Measurements from ENCODE around the gene SYNGR4.
A peak's percentile ranks its signal among the peaks of the same experiment; 100 is the strongest.
"Not testable (repeated sequence)": the region's sequence is repeated elsewhere in the genome, so short reads cannot be mapped to it uniquely, and the experiment has no call there.

SYNGR4 gene

GRCh38 chr19:48371771-48372170 lies 7.6 kb downstream of the SYNGR4 start:
- DNase-seq = not testable (repeated sequence)

GRCh38 chr19:48372904-48373303 lies 8.7 kb downstream of the SYNGR4 start:
- DNase-seq = peak; percentile 57 to 96 (median 84)

- DNase-seq = no peak
Measured at GRCh38 chr19:48373567-48373966, 9.4 kb downstream of the SYNGR4 start.

GRCh38 chr19:48378194-48378570 lies 14.0 kb downstream of the SYNGR4 start:
- DNase-seq = no peak

- no peak for DNase-seq
Measured at GRCh38 chr19:48379058-48379457, 14.9 kb downstream of the SYNGR4 start.

GRCh38 chr19:48381178-48381950 lies 17.2 kb downstream of the SYNGR4 start:
- no peak for DNase-seq

- no peak for DNase-seq
Measured at GRCh38 chr19:48382286-48382685, 18.1 kb downstream of the SYNGR4 start.

- no peak for DNase-seq
Measured at GRCh38 chr19:48385461-48386087, 21.4 kb downstream of the SYNGR4 start.

GRCh38 chr19:48386981-48387380 lies 22.8 kb downstream of the SYNGR4 start:
- DNase-seq = no peak

GRCh38 chr19:48390188-48391099 lies 26.3 kb downstream of the SYNGR4 start:
- DNase-seq = peak; percentile 56 to 74 (median 56)

- peak; percentile 74 to 78 (median 75) for DNase-seq
Measured at GRCh38 chr19:48391100-48392005, 27.2 kb downstream of the SYNGR4 start, which contains the start of gene KDELR1. Gene KDELR1 (minus strand): TSS chr19:48391551. CDS start chr19:48391358, 193 bp downstream.

- DNase-seq = not testable (repeated sequence)
Measured at GRCh38 chr19:48392006-48392344, 27.8 kb downstream of the SYNGR4 start.

- DNase-seq = peak in 1 of 3 experiments; percentile 36
Measured at GRCh38 chr19:48392860-48393558, 28.8 kb downstream of the SYNGR4 start.

GRCh38 chr19:48393559-48394330 lies 29.6 kb downstream of the SYNGR4 start, which contains the start of gene GRIN2D:
Gene GRIN2D (plus strand): TSS chr19:48393668. CDS start chr19:48398393, 4,725 bp downstream.
- peak; percentile 27 to 62 (median 54) for DNase-seq

- DNase-seq = peak in 1 of 3 experiments; percentile 22
Measured at GRCh38 chr19:48394331-48395169, 30.4 kb downstream of the SYNGR4 start.

- no peak for DNase-seq
Measured at GRCh38 chr19:48395170-48395455, 30.9 kb downstream of the SYNGR4 start.

GRCh38 chr19:48395499-48395898 lies 31.3 kb downstream of the SYNGR4 start:
- no peak for DNase-seq

GRCh38 chr19:48396016-48396823 lies 32.1 kb downstream of the SYNGR4 start:
- DNase-seq = peak in 1 of 3 experiments; percentile 6

- no peak for DNase-seq
Measured at GRCh38 chr19:48396824-48397176, 32.6 kb downstream of the SYNGR4 start.
